Measurements from ENCODE around the gene UIMC1.

The UIMC1 gene

DNA sequence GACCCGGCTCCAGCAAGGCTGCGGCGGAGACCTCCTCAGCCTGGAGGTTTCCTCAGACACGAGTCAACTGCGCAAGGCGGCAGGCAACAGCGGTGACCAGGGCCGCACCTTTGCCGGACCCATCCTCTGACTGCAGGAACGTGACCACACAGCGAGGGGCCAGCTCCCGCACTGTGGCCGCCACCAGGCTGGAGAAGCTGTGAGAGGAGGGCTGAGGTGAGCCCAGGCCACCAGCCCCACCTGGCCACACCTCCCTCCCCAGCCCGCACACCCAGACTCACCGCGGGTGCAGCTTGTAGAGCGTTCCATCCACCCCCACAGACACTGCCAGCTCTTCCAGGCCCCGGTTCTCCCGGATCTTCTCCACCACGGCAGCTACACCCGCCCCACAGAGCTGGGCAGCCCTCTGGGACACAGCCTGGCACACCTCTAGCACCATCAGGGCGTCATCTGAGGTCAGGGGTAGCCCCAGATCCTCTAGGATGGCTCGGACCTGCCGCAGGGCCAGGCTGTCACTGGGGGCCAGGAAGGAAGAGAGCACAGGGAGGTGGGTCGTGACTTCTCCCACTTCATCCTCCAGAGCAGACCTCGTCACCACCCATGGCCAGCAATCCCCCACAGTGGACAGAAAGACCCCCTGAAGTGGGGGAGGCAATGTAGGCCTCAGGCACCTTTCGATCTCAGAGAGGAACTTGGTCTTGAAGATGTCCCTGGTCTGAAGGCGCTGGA, 125.4 kb downstream of the UIMC1 start:
- no peaks in the 10 kb centered on the region for H3K4me1 ChIP-seq (ENCODE audit: insufficient read depth, low read length)
- no peak overlapping the region for H3K9ac ChIP-seq (ENCODE audit: low read length)
- no peak overlapping the region for H3K4me3 ChIP-seq (ENCODE audit: low read depth in 1 of 2, low read length in 2 of 2)
- H3K27ac ChIP-seq (ENCODE audit: low read depth, low read length): no peak overlapping the region
- no peaks in the 10 kb centered on the region for H3K36me3 ChIP-seq (ENCODE audit: insufficient read depth, low read length)
- H3K9me3 ChIP-seq (ENCODE audit: low read length): no peaks in the 10 kb centered on the region
- H3K27me3 ChIP-seq (ENCODE audit: control insufficient read depth in 1 of 2, insufficient read depth in 2 of 2, low read length in 2 of 2): peaks cover 0 to 10% of the 10 kb centered on the region in 2 donors

DNA sequence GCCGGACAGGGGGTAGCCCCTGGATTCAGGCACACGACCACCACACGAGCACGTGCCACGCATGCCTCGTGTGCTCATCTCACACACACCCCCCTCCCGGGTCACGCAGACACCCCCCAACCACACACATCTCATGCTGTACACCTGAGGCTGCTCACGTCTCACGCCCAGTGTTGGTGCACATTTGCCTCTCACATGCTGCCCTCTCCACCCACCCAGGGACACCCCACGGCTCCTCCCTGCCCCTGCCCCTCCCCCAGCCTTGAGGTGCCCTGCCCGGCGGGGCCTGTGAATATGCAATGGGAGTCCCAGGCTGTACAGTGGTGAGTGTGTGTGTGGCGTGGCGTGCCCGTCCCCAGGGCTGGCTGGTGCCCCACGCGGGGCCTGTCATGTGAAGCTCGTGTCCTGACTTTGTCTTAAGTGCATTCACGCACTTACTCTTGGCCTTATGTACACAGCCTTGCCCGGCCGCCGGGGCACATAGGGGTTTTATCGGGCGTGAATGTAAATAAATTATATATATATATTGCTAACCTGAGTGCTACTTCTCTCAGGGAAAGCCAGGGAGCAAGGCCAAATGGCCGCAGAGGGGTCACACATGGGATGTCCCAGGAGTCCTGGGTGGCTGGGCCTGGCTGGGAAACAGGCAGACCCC, 126.1 kb downstream of the UIMC1 start:
- Histone ChIP-seq H3K27ac (ENCODE audit: low read depth, low read length) (no peak overlapping the region), H3K4me3 (ENCODE audit: low read depth in 1 of 2, low read length in 2 of 2) (no peak overlapping the region), H3K36me3 (ENCODE audit: insufficient read depth, low read length) (no peaks in the 10 kb centered on the region), H3K9ac (ENCODE audit: low read length) (no peak overlapping the region), H3K9me3 (ENCODE audit: low read length) (no peaks in the 10 kb centered on the region), H3K4me1 (ENCODE audit: insufficient read depth, low read length) (no peaks in the 10 kb centered on the region), H3K27me3 (ENCODE audit: control insufficient read depth in 1 of 2, insufficient read depth in 2 of 2, low read length in 2 of 2) (peaks cover 0 to 12% of the 10 kb centered on the region in 2 donors)

DNA sequence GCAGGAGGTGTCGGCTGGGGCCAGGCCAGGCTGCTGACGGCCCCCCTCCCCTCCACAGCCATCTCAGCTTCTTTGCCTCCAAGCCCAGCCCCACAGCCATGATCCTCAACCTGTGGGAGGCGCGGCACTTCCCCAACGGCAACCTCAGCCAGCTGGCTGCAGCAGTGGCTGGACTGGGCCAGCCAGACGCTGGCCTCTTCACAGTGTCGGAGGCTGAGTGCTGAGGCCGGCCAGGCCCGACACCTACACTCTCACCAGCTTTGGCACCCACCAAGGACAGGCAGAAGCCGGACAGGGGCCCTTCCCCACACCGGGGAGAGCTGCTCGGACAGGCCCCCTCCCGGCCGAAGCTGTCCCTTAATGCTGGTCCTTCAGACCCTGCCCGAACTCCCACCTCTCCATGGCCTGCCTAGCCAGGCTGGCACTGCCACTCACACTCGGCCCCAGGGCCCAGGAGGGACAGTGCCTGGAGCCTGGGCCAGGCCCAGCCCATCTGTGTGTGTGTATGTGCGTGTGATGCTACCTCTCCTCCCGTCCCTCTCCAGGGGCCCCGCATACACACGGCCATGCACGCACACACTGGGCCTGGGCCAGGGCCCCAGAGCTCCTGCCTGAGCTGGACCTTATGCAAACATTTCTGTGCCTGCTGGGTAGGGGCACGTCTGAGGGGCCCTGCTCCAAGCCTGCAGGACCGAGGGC, 126.8 kb downstream of the UIMC1 start:
- no peaks in the 10 kb centered on the region for H3K9me3 ChIP-seq (ENCODE audit: low read length)
- H3K27ac ChIP-seq (ENCODE audit: low read depth, low read length): no peak overlapping the region
- peaks cover 0 to 12% of the 10 kb centered on the region in 2 donors for H3K27me3 ChIP-seq (ENCODE audit: control insufficient read depth in 1 of 2, insufficient read depth in 2 of 2, low read length in 2 of 2)
- H3K4me3 ChIP-seq (ENCODE audit: low read depth in 1 of 2, low read length in 2 of 2): no peak overlapping the region
- no peaks in the 10 kb centered on the region for H3K36me3 ChIP-seq (ENCODE audit: insufficient read depth, low read length)
- H3K9ac ChIP-seq (ENCODE audit: low read length): no peak overlapping the region
- H3K4me1 ChIP-seq (ENCODE audit: insufficient read depth, low read length): no peaks in the 10 kb centered on the region

DNA sequence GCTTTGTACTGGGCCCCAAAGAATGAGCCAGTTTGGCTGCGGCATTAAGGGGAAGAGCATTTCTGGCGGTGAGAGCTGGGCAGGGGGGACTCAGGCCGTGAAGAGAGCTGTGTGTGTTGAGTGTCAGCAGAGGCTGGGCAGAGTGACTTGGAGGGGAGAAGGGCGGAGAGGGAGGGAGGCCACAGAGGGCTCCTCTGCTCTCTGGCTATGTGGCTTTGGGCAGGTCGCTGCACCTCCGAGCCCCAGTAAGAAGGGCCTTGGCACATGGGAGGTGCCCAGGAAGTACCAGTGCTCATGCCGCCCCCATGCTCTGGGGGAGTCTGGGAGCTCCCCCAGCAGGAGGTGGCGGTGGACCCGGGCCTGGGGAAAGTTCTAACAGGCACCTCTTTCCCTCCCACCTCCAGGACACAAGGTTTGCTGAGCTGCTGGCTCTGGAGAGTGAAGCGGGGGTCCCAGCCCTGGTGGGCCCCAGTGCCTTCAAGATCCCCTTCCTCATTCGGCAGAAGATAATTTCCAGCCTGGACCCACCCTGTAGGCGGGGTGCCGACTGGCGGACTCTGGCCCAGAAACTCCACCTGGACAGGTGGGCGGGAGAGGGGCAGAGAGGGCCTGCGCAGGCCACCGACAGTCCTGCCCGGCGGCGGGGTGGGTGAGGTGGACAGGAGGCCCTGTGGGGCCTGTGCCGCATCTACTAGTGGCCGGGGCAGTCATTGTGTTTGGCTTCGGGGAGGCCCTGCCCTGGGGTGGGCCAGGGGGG, 127.5 kb downstream of the UIMC1 start:
- peaks cover 0 to 12% of the 10 kb centered on the region in 2 donors for H3K27me3 ChIP-seq (ENCODE audit: control insufficient read depth in 1 of 2, insufficient read depth in 2 of 2, low read length in 2 of 2)
- H3K4me1 ChIP-seq (ENCODE audit: insufficient read depth, low read length): no peaks in the 10 kb centered on the region
- H3K36me3 ChIP-seq (ENCODE audit: insufficient read depth, low read length): no peaks in the 10 kb centered on the region

DNA sequence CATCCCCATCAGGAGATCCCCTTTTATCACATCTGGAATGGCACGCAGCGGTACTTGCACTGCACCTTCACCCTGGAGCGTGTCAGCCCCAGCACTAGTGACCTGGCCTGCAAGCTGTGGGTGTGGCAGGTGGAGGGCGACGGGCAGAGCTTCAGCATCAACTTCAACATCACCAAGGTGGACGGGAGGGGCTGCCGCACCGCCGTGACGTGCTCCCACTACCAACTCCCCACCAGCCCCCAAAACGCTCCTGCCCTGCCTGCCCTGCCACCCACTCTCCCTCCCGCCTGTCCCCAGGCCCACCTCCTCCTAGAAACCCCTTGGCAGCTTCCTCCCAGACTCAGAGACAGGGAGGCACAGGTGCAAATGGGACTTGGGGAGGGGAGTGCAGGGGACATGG, 128.1 kb downstream of the UIMC1 start:
- peaks cover 0 to 12% of the 10 kb centered on the region in 2 donors for H3K27me3 ChIP-seq (ENCODE audit: control insufficient read depth in 1 of 2, insufficient read depth in 2 of 2, low read length in 2 of 2)
- no peaks in the 10 kb centered on the region for H3K4me1 ChIP-seq (ENCODE audit: insufficient read depth, low read length)
- no peak overlapping the region for H3K9ac ChIP-seq (ENCODE audit: low read length)
- H3K9me3 ChIP-seq (ENCODE audit: low read length): no peaks in the 10 kb centered on the region
- no peak overlapping the region for H3K4me3 ChIP-seq (ENCODE audit: low read depth in 1 of 2, low read length in 2 of 2)
- H3K36me3 ChIP-seq (ENCODE audit: insufficient read depth, low read length): no peaks in the 10 kb centered on the region
- H3K27ac ChIP-seq (ENCODE audit: low read depth, low read length): no peak overlapping the region

More for the DNA sequence above, 127.5 kb downstream of the UIMC1 start:
- no peaks in the 10 kb centered on the region for H3K9me3 ChIP-seq (ENCODE audit: low read length)
- no peak overlapping the region for H3K4me3 ChIP-seq (ENCODE audit: low read depth in 1 of 2, low read length in 2 of 2)
- H3K9ac ChIP-seq (ENCODE audit: low read length): no peak overlapping the region
- no peak overlapping the region for H3K27ac ChIP-seq (ENCODE audit: low read depth, low read length)

DNA sequence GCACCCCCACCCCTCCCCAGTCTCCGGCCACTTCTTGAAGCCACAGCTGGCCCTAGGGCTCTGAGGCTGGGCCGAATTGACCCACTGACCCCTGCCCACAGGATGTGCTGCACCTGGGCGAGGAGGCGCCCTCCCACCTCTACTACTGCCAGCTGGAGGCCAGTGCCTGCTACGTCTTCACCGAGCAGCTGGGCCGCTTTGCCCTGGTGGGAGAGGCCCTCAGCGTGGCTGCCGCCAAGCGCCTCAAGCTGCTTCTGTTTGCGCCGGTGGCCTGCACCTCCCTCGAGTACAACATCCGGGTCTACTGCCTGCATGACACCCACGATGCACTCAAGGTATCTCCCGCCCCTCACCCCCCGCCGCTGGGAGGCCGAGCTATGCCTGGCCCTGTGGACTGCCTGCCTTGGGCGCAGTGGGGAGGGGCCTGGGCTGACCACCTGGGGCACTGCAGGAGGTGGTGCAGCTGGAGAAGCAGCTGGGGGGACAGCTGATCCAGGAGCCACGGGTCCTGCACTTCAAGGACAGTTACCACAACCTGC, 128.7 kb downstream of the UIMC1 start:
- no peak overlapping the region for H3K9ac ChIP-seq (ENCODE audit: low read length)
- H3K4me3 ChIP-seq (ENCODE audit: low read depth in 1 of 2, low read length in 2 of 2): no peak overlapping the region
- no peaks in the 10 kb centered on the region for H3K36me3 ChIP-seq (ENCODE audit: insufficient read depth, low read length)
- H3K27me3 ChIP-seq (ENCODE audit: control insufficient read depth in 1 of 2, insufficient read depth in 2 of 2, low read length in 2 of 2): peaks cover 0 to 12% of the 10 kb centered on the region in 2 donors
- H3K4me1 ChIP-seq (ENCODE audit: insufficient read depth, low read length): no peaks in the 10 kb centered on the region
- H3K27ac ChIP-seq (ENCODE audit: low read depth, low read length): no peak overlapping the region
- no peaks in the 10 kb centered on the region for H3K9me3 ChIP-seq (ENCODE audit: low read length)

DNA sequence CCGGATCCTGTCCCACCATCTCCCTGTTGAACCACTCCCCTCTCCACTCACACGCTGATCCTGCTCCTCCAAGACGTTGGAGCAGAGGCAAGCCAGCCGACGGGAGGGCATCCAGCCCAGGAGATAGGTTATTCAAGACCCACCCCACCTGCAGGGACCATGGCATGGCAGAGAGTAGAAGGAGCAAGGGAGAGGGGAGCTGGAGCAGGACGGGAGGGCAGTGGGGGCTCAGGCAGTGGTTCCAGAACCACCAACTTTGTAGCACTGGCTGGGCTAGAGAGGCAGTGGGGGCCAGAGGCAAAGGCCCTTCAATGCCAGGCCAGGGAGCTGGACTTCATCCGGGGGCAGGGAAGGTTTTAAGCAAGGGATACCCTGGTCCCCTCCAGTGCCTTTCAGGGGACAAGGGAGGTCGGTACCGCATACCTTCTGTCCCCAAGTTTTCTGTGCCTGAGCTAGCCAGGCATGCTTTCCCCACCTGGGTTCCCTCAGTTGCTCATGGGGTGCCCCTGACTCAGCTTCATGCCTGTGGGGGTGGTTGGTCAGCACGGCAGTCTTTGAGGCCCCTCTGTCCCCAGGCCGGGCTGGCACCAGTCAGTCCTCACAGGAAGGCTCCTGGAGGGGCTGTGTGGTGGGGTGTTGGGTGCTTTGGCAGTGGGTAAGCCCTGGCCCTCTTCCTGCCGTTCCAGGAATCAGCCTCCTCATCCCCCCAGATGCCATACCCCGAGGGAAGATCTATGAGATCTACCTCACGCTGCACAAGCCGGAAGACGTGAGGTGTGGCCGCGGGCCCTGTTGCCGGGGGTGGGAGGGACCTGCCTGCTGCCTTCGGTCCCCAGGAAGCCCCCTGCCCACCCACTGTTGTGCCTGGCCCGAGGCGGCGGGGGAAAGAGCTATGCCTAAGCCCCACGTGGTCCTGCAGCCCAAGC, 129.8 kb downstream of the UIMC1 start:
- H3K36me3 ChIP-seq (ENCODE audit: insufficient read depth, low read length): no peaks in the 10 kb centered on the region
- H3K27ac ChIP-seq (ENCODE audit: low read depth, low read length): no peak overlapping the region

DNA sequence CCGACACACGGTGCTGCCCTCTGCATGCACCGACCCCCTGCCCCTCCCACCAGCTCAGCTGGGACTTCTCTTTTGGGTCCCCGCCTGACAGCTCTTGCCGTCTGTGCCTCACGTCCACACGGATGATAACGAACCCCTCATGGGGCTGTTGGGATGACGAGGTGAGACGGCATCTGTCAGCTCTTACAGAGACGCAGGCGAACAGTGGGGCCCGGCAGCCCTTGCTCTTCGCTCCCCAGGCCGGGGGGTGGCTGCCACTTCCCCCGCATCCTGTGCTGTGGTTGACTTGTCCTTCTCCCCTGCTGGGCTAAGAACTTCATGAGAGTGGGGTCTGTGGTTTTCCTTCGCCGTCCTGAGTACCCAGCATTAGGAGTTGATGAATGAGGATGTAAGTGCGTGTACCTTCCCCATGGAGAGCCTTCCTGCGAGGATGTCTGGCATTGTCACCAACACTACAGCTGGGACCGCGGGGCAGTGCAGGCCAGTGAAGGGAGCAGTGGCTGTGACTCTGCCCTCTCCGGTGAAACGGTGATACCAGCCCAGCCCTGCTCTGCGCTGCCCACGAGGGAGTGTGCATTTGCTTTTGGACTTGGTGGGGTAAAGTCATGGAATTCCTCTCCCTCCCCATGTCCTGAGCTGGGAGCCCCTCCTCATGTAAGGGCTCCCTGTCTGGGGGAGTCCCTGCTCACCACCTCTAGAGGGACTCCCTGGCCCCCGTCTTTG, 130.6 kb downstream of the UIMC1 start:
- H3K4me1 ChIP-seq (ENCODE audit: insufficient read depth, low read length): no peaks in the 10 kb centered on the region
- no peaks in the 10 kb centered on the region for H3K36me3 ChIP-seq (ENCODE audit: insufficient read depth, low read length)
- H3K4me3 ChIP-seq (ENCODE audit: low read depth in 1 of 2, low read length in 2 of 2): no peak overlapping the region
- peaks cover 0 to 12% of the 10 kb centered on the region in 2 donors for H3K27me3 ChIP-seq (ENCODE audit: control insufficient read depth in 1 of 2, insufficient read depth in 2 of 2, low read length in 2 of 2)
- H3K27ac ChIP-seq (ENCODE audit: low read depth, low read length): no peak overlapping the region
- no peaks in the 10 kb centered on the region for H3K9me3 ChIP-seq (ENCODE audit: low read length)
- no peak overlapping the region for H3K9ac ChIP-seq (ENCODE audit: low read length)

More for the DNA sequence above, 129.8 kb downstream of the UIMC1 start:
- Histone ChIP-seq H3K27me3 (ENCODE audit: control insufficient read depth in 1 of 2, insufficient read depth in 2 of 2, low read length in 2 of 2) (peaks cover 0 to 12% of the 10 kb centered on the region in 2 donors), H3K4me1 (ENCODE audit: insufficient read depth, low read length) (no peaks in the 10 kb centered on the region), H3K9ac (ENCODE audit: low read length) (no peak overlapping the region), H3K4me3 (ENCODE audit: low read depth in 1 of 2, low read length in 2 of 2) (no peak overlapping the region), H3K9me3 (ENCODE audit: low read length) (no peaks in the 10 kb centered on the region)

DNA sequence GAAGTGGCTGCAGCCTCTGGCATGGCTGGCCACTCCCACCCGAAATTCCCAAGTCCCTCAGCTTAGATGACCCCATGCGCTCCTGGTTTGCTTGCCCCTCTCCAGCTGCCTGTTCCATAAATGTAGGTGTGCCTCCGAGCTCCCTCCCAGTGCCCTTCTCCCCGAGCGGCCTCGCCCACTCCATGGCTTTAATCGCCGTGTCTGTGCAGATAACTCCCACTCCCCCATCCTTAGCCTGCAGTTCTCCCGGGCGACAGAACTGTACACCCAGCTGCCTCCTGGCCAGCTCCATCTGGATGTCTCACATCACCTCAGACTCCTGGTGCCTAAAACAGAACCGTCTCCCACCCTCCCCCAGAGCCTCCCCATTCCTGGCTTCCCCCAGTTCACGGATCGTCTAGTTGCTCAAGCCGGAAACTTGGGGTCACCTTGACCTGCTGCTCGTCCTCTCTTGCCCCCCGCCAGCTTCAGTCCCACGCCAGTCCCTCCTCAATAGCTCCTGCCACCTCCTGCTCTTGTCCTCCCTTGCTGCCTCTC, 131.5 kb downstream of the UIMC1 start:
- Histone ChIP-seq H3K4me1 (ENCODE audit: insufficient read depth, low read length) (no peaks in the 10 kb centered on the region), H3K9me3 (ENCODE audit: low read length) (no peaks in the 10 kb centered on the region), H3K27ac (ENCODE audit: low read depth, low read length) (no peak overlapping the region), H3K9ac (ENCODE audit: low read length) (no peak overlapping the region), H3K27me3 (ENCODE audit: control insufficient read depth in 1 of 2, insufficient read depth in 2 of 2, low read length in 2 of 2) (peaks cover 0 to 12% of the 10 kb centered on the region in 2 donors), H3K4me3 (ENCODE audit: low read depth in 1 of 2, low read length in 2 of 2) (no peak overlapping the region), H3K36me3 (ENCODE audit: insufficient read depth, low read length) (no peaks in the 10 kb centered on the region)
